Chondrocyte (in vitro differentiated cells): Measurements from ENCODE around the gene ARL8B. TPM values are rescaled to one million over a fixed set of nuclear protein-coding genes. Genes with fewer than 3 reads are reported as not detected.

ENCODE experiments used
- DNase-seq: peaks from one replicate; pipeline ENCODE4 v3.0.0; 2021; ENCODE audit warnings: mixed read lengths, low spot score
- H3K27ac Mint-ChIP-seq: one replicate; pipeline ENCODE4 v1.8.0; 2021; ENCODE audit warnings: mild to moderate bottlenecking, moderate library complexity, mixed read lengths; ENCODE audit not compliant: unreplicated experiment
- H3K27me3 Mint-ChIP-seq: 2 replicates; pipeline ENCODE4 v1.8.0; 2021; ENCODE audit warnings: low read depth, mixed read lengths
- H3K36me3 Mint-ChIP-seq: 2 replicates; pipeline ENCODE4 v1.8.0; 2021; ENCODE audit warnings: low read depth, mixed read lengths
- H3K4me1 Mint-ChIP-seq: 2 replicates; pipeline ENCODE4 v1.8.0; 2021; ENCODE audit warnings: low read depth, mild to moderate bottlenecking, mixed read lengths
- H3K4me3 Mint-ChIP-seq: one replicate; pipeline ENCODE4 v1.8.0; 2021; ENCODE audit warnings: mild to moderate bottlenecking, moderate library complexity, mixed read lengths; ENCODE audit not compliant: unreplicated experiment
- H3K9me3 Mint-ChIP-seq: 2 replicates; pipeline ENCODE4 v1.8.0; 2021; ENCODE audit warnings: low read depth, mixed read lengths
- CTCF ChIP-seq: fragments of 200-600 bp; sonication (generic); IDR thresholded peaks from 2 replicates; pipeline ENCODE4 v1.5.0; 2021; ENCODE audit warnings: antibody characterized with exemption, mild to moderate bottlenecking, moderate library complexity
- total RNA-seq: library from RNA; stranded (reverse); gene quantifications from 3 replicates; pipeline ENCODE4 v1.2.1, GENCODE V29; 2021

Gene ARL8B
- total RNA-seq, 1 donor from 2014 or later = 65.8 TPM

- TF ChIP-seq CTCF = no peak
- Mint-ChIP-seq H3K9me3 (no peaks in the 10 kb centered on the region), H3K36me3 (peaks cover 5% of the 10 kb centered on the region), H3K4me3 (no peak overlapping the region), H3K27me3 (no peaks in the 10 kb centered on the region), H3K4me1 (peaks cover 24% of the 10 kb centered on the region), H3K27ac (no peak overlapping the region)
- DNase-seq = no peak
Observed at GRCh38 chr3:5184499-5184898, 62.4 kb downstream of the ARL8B start.

- Mint-ChIP-seq H3K4me3 (no peak overlapping the region), H3K27ac (no peak overlapping the region), H3K9me3 (no peaks in the 10 kb centered on the region), H3K4me1 (peaks cover 31% of the 10 kb centered on the region), H3K36me3 (peaks cover 3% of the 10 kb centered on the region), H3K27me3 (no peaks in the 10 kb centered on the region)
- TF ChIP-seq CTCF = no peak
- DNase-seq = no peak
Observed at GRCh38 chr3:5185093-5185673, 63.1 kb downstream of the ARL8B start.

GRCh38 chr3:5186089-5186857 is 64.2 kb downstream of the ARL8B start:
- Mint-ChIP-seq H3K4me3 (peak overlapping the region; percentile 91), H3K36me3 (peaks cover under 1% of the 10 kb centered on the region), H3K27me3 (no peaks in the 10 kb centered on the region), H3K4me1 (peaks cover 35% of the 10 kb centered on the region), H3K27ac (peak overlapping the region; percentile 29), H3K9me3 (no peaks in the 10 kb centered on the region)
- no peak for TF ChIP-seq CTCF
- DNase-seq = no peak

- DNase-seq = no peak
- Mint-ChIP-seq H3K27ac (peak overlapping the region; percentile 100), H3K9me3 (no peaks in the 10 kb centered on the region), H3K4me3 (peak overlapping the region; percentile 91), H3K27me3 (no peaks in the 10 kb centered on the region), H3K4me1 (peaks cover 40% of the 10 kb centered on the region), H3K36me3 (no peaks in the 10 kb centered on the region)
- TF ChIP-seq CTCF = no peak
Observed at GRCh38 chr3:5186858-5187155, 64.7 kb downstream of the ARL8B start.

GRCh38 chr3:5187156-5187919 is 65.2 kb downstream of the ARL8B start, which contains the start of gene EDEM1:
TSS of gene EDEM1 (plus strand) at chr3:5187707. CDS start at chr3:5187806, 99 bp downstream.
- no peak for TF ChIP-seq CTCF
- Mint-ChIP-seq H3K27ac (peak within 1 kb of the TSS; percentile 100), H3K27me3 (no peaks in the 10 kb centered on the region), H3K9me3 (no peaks in the 10 kb centered on the region), H3K4me3 (peak within 1 kb of the TSS; percentile 97), H3K4me1 (peaks cover 45% of the 10 kb centered on the region), H3K36me3 (no peaks in the 10 kb centered on the region)
- DNase-seq = peak; percentile 97
